Activated T-cell treated with anti-CD3 and anti-CD28 coated beads for 4 hours (primary cell): Measurements from ENCODE around the gene C16orf54.
"Not testable (repeated sequence)": the region's sequence is repeated elsewhere in the genome, so short reads cannot be mapped to it uniquely, and the experiment has no call there.

Experiments used
- DNase-seq: peaks from one replicate; pipeline ENCODE4 v3.0.0-alpha.2; 2020

Gene C16orf54, protein sequence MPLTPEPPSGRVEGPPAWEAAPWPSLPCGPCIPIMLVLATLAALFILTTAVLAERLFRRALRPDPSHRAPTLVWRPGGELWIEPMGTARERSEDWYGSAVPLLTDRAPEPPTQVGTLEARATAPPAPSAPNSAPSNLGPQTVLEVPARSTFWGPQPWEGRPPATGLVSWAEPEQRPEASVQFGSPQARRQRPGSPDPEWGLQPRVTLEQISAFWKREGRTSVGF

GRCh38 chr16:29745853-29746345, at the start of gene C16orf54:
Gene C16orf54, minus strand, starts transcription at chr16:29745990. Its CDS starts 1,039 bp downstream, at chr16:29744951.
- peak; percentile 71 for DNase-seq

DNA sequence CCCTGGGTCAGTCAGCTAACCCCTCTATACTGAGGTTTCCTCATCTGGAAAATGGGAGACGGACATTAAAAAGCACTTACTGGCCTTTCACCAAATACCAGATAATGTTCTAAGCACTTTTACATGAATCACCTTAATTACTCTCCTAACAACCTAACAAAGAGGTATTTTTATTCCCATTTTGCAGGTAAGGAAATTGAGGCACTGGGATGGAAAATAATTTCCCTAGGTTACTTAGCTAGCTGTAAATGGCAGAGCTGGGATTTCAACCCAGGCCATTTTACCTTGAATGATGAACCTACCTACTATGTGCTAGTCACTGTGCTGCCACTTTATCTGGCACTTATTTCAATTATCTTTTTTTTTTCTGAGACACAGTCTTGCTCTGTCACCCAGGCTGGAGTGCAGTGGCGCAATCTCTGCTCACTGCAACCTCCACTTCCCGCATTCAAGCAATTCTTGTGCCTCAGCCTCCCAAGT, 48.5 kb upstream of the C16orf54 start:
- no peak for DNase-seq

DNA sequence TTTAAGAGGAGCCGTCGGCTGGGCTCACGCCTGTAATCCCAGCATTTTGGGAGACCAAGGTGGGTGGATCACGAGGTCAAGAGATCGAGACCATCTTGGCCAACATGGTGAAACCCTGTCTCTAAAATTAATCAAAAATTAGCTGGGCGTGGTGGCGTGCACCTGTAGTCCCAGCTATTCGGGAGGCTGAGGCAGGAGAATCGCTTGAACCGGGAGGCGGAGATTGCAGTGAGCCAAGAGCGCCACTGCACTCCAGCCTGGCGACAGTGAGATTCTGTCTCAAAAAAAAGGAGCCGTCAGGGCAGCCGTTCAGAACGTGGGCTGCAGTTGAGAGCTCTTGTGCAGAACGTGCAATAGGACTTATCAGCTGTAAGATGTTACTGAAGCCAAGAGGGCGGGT, 47.4 kb upstream of the C16orf54 start:
- DNase-seq, result not testable (repeated sequence)

DNA sequence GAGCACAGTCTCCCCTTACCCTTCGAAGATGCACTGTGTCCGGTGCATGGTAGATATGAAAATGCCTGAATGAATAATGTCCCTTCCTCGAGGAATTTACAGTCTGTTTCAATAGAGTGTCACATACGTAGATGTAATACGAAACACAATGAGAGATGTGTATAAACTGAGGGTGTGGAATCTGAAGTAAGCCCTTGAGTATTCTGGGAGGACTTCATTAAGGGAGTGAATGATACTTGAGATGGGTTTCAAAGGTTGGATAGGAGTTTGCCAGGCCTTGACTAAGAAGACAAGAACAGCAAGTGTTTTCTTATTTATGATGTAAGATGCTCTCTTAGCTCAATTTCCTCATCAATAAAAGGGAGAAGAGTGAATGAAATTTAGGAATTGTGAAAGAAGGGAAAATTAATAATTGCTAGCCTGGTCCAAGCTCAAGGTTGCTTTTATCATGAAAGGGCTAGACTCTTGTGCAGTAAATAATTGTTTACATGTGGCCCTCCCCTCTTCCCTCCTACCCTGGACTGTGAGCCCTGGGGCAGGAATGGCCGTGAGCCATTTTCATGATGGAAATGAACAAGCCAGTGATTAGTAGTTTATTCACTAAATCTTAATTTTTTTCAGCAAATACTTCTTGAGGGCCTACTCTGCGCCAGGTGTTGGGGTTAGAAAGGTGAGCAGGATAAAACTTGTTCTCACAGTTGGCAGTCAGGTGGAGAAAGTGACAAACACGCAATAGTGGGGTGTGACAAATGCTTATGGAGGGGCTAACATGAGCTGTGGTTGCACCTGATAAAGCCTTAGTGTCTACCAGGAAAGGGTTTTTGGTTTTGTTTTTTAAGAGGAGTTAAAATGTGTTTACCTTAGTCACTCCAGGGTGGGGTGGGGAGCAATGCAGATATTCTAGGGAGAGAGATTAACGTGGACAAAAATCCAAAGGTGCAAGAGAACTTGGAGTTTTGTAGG, 46.3 kb upstream of the C16orf54 start:
- no peak for DNase-seq

GRCh38 chr16:29790949-29791844, 45.4 kb upstream of the C16orf54 start:
- DNase-seq, result no peak

DNA sequence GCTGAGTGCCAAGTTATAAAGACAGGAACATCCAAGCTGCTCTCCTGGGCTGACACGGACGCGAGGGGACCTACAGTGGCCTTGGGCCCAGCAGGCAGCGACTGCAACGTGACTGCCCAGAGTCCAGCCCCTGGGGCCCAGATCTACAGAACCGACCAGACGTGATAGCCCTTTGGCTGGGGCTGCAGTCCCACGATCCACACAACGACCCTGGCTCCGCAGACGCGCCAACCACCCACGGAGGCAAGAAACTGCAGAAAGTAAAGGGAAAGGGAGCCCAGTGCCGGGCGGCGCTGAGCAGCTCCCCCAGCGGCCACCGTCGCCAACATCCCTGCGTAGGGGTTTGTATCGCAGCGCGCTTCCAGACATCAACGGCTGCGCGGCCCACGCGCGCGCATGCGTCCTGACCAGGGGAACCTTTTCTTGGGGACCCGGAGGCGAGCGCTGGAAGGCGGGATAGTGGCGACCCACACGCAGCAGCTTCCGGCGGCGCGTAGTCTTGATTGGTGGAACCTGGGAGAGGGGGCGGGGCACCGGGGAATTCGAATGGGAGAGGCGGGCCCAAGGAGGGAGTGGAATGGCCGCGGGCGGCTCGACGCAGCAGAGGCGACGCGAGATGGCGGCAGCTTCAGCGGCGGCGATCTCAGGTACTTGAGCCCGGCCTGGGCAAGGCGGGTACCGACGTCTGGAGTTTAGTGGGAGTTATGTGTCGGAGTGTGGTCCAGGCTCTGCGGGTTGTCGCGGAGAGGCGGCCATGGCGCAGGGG, 44.6 kb upstream of the C16orf54 start, which contains the start of gene KIF22:
KIF22 (plus strand) TSS at position 569 of the 766 bp plus-strand sequence; CDS start at position 578, 9 bp downstream.
- DNase-seq, result peak; percentile 99

GRCh38 chr16:29789775-29790182, 44.0 kb upstream of the C16orf54 start:
- DNase-seq, result no peak

DNA sequence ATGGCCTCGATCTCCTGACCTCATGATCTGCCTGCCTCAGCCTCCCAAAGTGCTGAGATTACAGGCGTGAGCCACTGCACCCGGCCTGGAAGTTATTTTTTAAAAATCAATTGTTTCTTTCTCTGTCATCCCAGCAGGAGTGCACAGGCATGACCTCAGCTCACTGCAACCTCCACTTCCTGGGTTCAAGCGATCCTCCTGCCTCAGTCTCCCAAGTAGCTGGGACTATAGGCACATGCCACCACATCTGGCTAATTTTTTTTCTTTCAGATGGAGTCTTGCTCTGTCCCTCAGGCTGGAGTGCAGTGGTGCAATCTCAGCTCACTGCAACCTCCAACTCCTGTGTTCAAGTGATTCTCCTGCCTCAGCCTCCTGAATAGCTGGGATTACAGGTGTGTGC, 41.4 kb upstream of the C16orf54 start:
- DNase-seq, result not testable (repeated sequence)

- peak; percentile 60 for DNase-seq
Observed at GRCh38 chr16:29784901-29785500, 39.2 kb upstream of the C16orf54 start.

- DNase-seq, result no peak
Observed at GRCh38 chr16:29784157-29784556, 38.4 kb upstream of the C16orf54 start.

DNA sequence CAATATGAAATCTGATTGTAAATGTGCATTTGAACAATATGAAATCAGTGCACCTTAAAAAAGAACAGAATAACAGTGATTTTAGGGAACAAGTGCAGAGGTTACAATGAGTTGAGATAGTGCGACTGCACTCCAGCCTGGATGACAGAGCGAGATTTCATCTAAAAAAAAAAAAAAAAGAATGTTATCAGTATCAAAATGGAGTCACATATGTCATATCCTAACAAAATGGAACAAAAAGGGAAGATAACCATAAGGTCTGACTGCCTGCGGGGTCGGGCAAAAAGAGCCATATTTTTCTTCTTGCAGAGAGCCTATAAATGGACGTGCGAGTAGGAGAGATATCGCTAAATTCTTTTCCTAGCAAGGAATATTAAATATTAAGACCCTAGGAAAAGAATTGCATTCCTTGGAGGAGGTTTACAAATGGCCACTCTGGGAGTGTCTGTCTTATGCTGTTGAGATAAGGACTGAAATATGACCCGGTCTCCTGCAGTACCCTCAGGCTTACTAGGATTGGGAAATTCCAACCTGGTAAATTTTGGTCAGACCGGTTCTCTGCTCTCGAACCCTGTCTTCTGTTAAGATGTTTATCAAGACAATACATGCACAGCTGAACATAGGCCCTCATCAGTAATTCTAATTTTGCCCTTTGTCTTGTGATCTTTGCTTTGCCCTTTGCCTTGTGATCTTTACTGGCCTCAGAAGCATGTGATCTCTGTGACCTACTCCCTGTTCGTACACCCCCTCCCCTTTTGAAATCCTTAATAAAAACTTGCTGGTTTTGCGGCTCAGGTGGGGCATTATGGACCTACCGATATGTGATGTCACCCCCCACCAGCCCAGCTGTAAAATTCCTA, 37.5 kb upstream of the C16orf54 start:
- not testable (repeated sequence) for DNase-seq

DNA sequence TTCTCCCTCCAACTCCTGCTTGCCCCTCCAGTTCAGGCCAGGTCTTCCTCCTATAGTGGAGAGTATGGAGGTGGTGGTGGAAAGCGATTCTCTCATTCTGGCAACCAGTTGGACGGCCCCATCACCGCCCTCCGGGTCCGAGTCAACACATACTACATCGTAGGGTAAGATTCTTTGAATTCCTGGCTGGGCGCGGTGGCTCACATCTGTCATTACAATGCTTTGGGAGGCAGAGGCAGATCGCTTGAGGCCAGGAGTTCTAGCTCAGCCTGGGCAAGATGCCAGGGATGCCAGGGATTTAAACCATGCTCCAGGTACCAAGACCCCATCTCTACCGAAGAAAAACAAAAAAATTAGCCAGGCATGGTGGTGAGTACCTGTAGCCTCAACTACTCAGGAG, 33.7 kb upstream of the C16orf54 start:
- no peak for DNase-seq

- DNase-seq, result no peak
Observed at GRCh38 chr16:29777576-29778350, 32.0 kb upstream of the C16orf54 start, which contains the start of gene ZG16. Gene ZG16, plus strand, starts transcription at chr16:29778256. Its CDS starts 1,011 bp downstream, at chr16:29779267.

DNA sequence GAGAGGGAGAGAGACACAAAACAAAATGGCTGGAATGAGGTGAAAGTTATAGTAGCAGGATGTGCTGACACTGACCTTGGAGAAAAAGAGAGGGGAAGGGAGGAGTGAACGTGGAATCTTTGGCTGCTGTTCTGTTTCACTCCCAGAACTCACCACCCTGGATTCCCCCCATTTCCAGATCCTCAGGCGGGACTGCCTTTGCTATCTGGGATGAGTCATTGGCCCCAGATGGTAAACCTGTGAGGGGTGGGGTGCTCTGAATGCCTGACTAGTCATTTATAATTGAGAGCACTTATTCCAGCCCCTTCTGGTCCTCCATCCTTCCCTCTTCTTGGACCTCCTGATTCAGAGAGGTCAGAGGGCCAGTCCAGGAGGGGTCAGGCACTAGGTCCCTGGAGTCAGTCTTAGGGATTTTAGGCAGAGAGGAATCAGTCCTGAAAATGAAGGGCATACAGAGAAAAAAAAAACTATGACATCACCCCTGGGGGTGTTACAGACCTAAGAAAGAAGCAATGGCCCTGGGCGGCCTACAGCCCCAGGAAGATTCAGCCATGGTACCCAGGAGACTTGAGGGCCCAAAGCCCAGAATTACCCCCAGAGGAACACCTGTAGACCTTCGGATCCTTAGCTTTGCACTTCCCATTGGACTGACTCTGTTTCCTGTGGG, 30.1 kb upstream of the C16orf54 start:
- no peak for DNase-seq

DNA sequence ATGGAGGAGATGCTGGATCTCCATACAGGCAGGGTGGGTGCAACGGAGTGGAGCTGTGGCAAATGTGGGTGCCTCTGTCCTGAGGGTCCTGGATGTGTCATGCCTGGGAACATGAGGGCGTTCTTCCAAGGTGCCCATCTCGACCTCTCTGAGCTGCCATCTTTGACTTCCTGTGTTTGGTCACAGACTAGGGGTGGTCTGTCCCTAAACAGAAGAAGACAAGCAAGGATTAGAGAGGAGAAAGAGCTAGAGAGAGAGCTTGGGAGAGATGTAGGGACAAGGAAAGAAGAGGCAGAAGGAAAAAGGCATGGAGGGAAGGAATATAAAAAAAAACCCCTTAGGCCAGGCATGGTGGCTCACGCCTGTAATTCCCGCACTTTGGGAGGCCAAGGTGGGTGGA, 28.9 kb upstream of the C16orf54 start:
- no peak for DNase-seq

GRCh38 chr16:29772330-29772729, 26.5 kb upstream of the C16orf54 start:
- DNase-seq, result not testable (repeated sequence)

DNA sequence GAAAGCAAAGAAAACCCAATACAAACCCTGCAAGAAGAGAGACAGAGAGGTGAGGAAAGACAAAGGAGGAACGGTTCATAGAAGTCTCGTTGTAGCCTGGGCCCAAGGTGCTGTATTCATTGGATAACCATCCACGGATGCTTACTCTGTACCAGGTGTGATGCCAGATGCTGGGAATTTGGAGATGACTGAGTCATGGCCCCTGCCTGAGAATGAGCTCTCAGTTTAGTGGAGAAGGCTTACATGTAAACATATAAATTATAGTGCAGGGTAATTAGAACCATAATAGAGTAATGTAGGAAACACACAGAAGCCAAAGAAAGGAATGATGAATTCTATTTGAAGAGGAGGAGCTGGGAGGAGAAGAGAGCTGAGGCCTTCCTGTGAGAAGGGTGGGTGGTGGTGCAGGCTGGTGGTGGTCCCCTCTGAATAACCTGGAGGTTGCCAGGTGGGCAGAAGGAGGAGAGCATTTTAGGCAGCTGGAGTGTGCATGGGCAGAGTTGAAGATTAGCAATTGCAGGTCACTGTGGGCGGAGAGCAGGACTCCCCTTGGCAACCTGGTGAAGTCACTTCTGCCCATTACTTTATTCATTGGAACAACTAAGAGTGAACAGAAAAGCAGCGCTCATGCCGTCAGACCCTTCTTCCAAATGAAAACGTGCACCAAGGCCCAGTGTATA, 24.6 kb upstream of the C16orf54 start:
- no peak for DNase-seq

DNA sequence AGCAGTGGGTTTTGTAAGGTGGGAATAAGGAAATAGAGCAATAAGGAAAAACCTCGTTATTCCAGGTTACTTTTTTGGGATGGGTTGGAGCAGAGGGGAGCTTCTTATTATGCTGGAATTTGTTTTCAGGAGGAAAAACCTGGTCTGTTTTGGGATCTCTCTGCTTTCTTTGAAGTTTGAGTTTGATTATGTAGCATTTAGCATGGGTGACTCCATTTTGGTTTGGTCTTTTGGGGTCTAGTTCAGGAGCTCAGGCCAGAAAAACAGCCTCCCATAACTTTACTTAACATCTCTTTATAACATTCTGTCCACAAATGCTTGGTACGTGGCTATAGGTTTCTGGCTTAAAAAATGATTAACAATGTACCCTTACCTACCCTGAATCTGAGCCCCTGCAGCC, 23.7 kb upstream of the C16orf54 start:
- DNase-seq, result no peak
